GM21576 (cell line): ENCODE results near the gene ERG.

Experiments used
- ATAC-seq: cut with Tn5 transposase; IDR thresholded peaks from one replicate; pipeline ENCODE4 v1.9.1; 2021; ENCODE audit warnings: mild to moderate bottlenecking, moderate library complexity; ENCODE audit not compliant: unreplicated experiment

The ERG gene

GRCh38 chr21:38399103-38399502 is 99.2 kb downstream of the ERG start:
- no peak for ATAC-seq

GRCh38 chr21:38396325-38396724 is 102.0 kb downstream of the ERG start:
- ATAC-seq, result no peak

GRCh38 chr21:38395581-38395980 is 102.7 kb downstream of the ERG start:
- no peak for ATAC-seq

- no peak for ATAC-seq
These were observed 105.6 kb downstream of the ERG start for GRCh38 chr21:38392661-38393060.

GRCh38 chr21:38389896-38390295 is 108.4 kb downstream of the ERG start:
- ATAC-seq, result no peak

GRCh38 chr21:38389354-38389676 is 109.0 kb downstream of the ERG start:
- no peak for ATAC-seq

- no peak for ATAC-seq
These were observed 109.5 kb downstream of the ERG start for GRCh38 chr21:38388647-38389353.

- ATAC-seq, result no peak
These were observed 110.1 kb downstream of the ERG start for GRCh38 chr21:38388203-38388602.

GRCh38 chr21:38386967-38387366 is 111.3 kb downstream of the ERG start:
- ATAC-seq, result no peak

- no peak for ATAC-seq
These were observed 112.7 kb downstream of the ERG start for GRCh38 chr21:38385427-38386175.

- no peak for ATAC-seq
These were observed 113.4 kb downstream of the ERG start for GRCh38 chr21:38384675-38385426.

GRCh38 chr21:38384238-38384560 is 114.1 kb downstream of the ERG start:
- ATAC-seq, result no peak

GRCh38 chr21:38383411-38384237 is 114.7 kb downstream of the ERG start:
- ATAC-seq, result no peak

GRCh38 chr21:38380481-38381137 is 117.7 kb downstream of the ERG start:
- ATAC-seq, result no peak

GRCh38 chr21:38379147-38379546 is 119.1 kb downstream of the ERG start:
- no peak for ATAC-seq

GRCh38 chr21:38377165-38378088 is 120.8 kb downstream of the ERG start:
- no peak for ATAC-seq

GRCh38 chr21:38376693-38377092 is 121.6 kb downstream of the ERG start:
- no peak for ATAC-seq

GRCh38 chr21:38376235-38376634 is 122.0 kb downstream of the ERG start:
- ATAC-seq, result no peak

GRCh38 chr21:38367646-38368045 is 130.6 kb downstream of the ERG start:
- ATAC-seq, result no peak

GRCh38 chr21:38365521-38365920 is 132.8 kb downstream of the ERG start:
- ATAC-seq, result no peak
